Adrenal gland (tissue), 5 donors: ENCODE data around the gene ENDOD1.

ENCODE experiments used
- POLR2A ChIP-seq, 2 donors: fragments of 450-650 bp; IDR thresholded peaks; one replicate each; pipeline ENCODE4 v1.6.1; 2017; ENCODE audit warnings: antibody characterized with exemption in 2 of 2, mild to moderate bottlenecking in 2 of 2, moderate library complexity in 1 of 2
- TF ChIP-seq, protein P1 (sequence below), 6 experiments: fragments of 450-650 bp in 4 of 6; fragments of 200-600 bp in 2 of 6; sonication (generic) in 1 of 6; IDR thresholded peaks; 1 replicate in 5 of 6; 2 replicates in 1 of 6; pipeline versions ENCODE4 v1.5.1 to v1.8.0; 2016 to 2021; ENCODE audit warnings: antibody characterized with exemption in 6 of 6, mild to moderate bottlenecking in 2 of 6, moderate library complexity in 1 of 6
- donor health status: DM: no; HTN: no; CAD: no.

GRCh38 chr11:95098826-95099225, 9.2 kb downstream of the ENDOD1 start:
- TF ChIP-seq, protein P1, sequence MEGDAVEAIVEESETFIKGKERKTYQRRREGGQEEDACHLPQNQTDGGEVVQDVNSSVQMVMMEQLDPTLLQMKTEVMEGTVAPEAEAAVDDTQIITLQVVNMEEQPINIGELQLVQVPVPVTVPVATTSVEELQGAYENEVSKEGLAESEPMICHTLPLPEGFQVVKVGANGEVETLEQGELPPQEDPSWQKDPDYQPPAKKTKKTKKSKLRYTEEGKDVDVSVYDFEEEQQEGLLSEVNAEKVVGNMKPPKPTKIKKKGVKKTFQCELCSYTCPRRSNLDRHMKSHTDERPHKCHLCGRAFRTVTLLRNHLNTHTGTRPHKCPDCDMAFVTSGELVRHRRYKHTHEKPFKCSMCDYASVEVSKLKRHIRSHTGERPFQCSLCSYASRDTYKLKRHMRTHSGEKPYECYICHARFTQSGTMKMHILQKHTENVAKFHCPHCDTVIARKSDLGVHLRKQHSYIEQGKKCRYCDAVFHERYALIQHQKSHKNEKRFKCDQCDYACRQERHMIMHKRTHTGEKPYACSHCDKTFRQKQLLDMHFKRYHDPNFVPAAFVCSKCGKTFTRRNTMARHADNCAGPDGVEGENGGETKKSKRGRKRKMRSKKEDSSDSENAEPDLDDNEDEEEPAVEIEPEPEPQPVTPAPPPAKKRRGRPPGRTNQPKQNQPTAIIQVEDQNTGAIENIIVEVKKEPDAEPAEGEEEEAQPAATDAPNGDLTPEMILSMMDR (IDR thresholded peaks at IDR 0.05): no peak
- no peak for TF ChIP-seq POLR2A (IDR thresholded peaks at IDR 0.05)
